Neural cell (in vitro differentiated cells): ENCODE measurements around the gene PANK1.

Source experiments
- EP300 ChIP-seq: fragments of 450-650 bp; conservative IDR thresholded peaks from 2 replicates; pipeline ENCODE4 v1.6.1; 2014; ENCODE audit warnings: antibody characterized with exemption, mild to moderate bottlenecking, moderate library complexity; ENCODE audit not compliant: poor library complexity, severe bottlenecking
- EZH2 ChIP-seq: fragments of 200-600, 300-800 bp; shearing (Covaris generic), sonication (generic); IDR thresholded peaks from 2 replicates; pipeline ENCODE4 v1.6.1; 2014; ENCODE audit warnings: antibody characterized with exemption, low read length, borderline replicate concordance, mild to moderate bottlenecking; ENCODE audit not compliant: insufficient read depth, poor library complexity, severe bottlenecking
- MXI1 ChIP-seq: fragments of 450-650 bp; conservative IDR thresholded peaks from 2 replicates; pipeline ENCODE4 v1.6.1; 2014; ENCODE audit warnings: antibody characterized with exemption, mild to moderate bottlenecking; ENCODE audit not compliant: poor library complexity, severe bottlenecking
- POLR2AphosphoS5 ChIP-seq: IDR thresholded peaks from 2 replicates; pipeline ENCODE4 v1.6.1; 2012
- TF ChIP-seq, protein P1 (sequence below): fragments of 450-650 bp; IDR thresholded peaks from 2 replicates; pipeline ENCODE4 v1.5.1; 2014; ENCODE audit warnings: antibody characterized with exemption, mild to moderate bottlenecking, moderate library complexity; ENCODE audit not compliant: poor library complexity, severe bottlenecking

DNA sequence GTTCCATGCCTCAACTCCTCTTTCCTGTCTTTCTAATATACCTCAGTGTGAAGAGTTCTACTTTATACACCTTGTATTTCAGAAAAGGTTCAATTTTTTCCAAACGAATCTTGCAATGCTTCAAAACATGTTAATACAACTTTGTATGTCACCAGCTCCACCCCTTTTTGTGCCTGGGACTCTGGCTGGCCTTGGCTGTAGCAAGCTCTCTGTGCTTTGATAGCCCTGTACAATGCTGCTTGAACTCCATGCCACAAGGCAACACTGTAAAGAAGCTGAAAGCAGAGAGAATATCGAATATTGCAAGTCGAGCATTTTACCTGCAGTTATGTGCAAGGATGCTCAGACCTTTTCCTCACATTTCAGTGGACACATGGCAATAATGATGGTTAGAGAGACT, 52.5 kb downstream of the PANK1 start:
- TF ChIP-seq, protein P1, sequence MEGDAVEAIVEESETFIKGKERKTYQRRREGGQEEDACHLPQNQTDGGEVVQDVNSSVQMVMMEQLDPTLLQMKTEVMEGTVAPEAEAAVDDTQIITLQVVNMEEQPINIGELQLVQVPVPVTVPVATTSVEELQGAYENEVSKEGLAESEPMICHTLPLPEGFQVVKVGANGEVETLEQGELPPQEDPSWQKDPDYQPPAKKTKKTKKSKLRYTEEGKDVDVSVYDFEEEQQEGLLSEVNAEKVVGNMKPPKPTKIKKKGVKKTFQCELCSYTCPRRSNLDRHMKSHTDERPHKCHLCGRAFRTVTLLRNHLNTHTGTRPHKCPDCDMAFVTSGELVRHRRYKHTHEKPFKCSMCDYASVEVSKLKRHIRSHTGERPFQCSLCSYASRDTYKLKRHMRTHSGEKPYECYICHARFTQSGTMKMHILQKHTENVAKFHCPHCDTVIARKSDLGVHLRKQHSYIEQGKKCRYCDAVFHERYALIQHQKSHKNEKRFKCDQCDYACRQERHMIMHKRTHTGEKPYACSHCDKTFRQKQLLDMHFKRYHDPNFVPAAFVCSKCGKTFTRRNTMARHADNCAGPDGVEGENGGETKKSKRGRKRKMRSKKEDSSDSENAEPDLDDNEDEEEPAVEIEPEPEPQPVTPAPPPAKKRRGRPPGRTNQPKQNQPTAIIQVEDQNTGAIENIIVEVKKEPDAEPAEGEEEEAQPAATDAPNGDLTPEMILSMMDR: no peak
- no peak for TF ChIP-seq EP300
- no peak for TF ChIP-seq POLR2AphosphoS5
- TF ChIP-seq MXI1: no peak
- no peak for TF ChIP-seq EZH2
